GM19025 (cell line): ENCODE data around the gene GRIN2A.

ENCODE experiments used
- ATAC-seq: cut with Tn5 transposase; IDR thresholded peaks from one replicate; pipeline ENCODE4 v1.9.1; 2021; ENCODE audit warnings: mild to moderate bottlenecking, low read depth, moderate library complexity; ENCODE audit not compliant: unreplicated experiment

Gene GRIN2A

GRCh38 chr16:9840761-9841665 lies 341.2 kb downstream of the GRIN2A start:
- no peak for ATAC-seq

GRCh38 chr16:9837481-9837880 lies 344.7 kb downstream of the GRIN2A start:
- no peak for ATAC-seq

DNA sequence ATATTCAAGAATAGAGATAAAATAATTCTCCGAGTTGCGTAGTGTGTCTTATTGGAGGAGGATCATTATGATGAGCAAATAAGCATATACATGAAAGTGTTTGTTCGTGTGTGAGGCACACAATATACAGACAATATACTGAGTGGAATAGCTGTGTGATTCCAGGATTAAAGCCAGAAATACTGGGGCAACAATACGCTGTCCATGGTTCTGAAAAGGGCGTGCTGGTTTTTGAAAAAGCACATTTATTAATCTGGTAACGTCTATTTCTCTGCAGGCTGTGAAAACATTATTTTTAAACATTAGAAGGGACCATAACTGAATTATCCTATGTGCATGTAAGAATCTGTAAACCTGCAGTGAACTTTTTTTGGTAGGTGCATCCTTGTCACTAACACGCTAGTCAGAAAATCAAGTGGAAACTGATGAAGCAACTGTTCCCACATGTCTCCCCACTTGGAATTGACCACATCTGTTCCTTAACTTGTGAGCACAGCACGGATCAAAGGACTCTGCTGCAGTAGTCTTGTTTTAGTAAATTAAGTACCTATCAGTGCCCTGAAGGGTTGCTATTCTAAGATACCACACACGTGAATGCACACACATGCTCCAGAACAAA lies 346.0 kb downstream of the GRIN2A start:
- ATAC-seq, result no peak

- ATAC-seq, result no peak
Observed at GRCh38 chr16:9827062-9827752, 355.0 kb downstream of the GRIN2A start.

DNA sequence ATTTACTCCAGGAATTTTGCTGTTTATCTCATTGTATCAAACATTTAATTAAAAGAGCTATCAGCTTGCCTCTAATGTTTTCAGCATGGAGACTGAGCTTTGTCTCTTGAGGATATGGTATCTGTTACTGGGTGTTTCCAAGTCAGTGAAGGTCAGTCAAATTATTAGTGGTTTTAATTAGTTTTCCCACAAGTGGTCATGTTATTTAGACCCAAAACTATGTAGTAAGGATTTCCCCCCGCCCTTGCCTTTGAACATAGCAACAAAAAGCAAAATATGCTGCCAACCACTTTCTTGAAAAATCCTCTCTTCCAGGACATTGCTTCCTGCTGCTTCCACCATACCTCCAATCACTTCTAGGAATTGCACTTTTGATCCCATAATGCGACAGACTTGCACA lies 355.6 kb downstream of the GRIN2A start:
- no peak for ATAC-seq

- no peak for ATAC-seq
Observed at GRCh38 chr16:9824200-9825068, 357.8 kb downstream of the GRIN2A start.

- no peak for ATAC-seq
Observed at GRCh38 chr16:9823510-9823909, 358.7 kb downstream of the GRIN2A start.

DNA sequence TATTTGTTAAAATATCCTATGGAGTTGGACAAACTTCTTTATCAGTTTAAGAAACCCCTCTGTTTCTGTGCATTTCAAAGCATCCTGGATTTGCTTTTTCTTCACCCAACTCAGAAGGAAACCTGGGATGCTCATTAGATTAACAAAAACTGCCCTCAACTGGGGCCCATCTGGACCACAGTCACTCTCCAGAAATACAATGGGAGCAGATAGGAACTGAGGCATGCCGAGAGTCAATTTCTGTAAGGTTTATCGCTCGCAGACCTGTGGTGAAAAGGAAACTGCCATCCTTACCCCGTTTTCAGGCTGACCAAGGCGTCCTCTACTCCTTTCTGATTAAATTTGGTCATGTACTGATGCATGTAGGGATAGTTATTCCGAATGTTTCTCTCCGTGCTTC lies 360.3 kb downstream of the GRIN2A start:
- ATAC-seq, result no peak

DNA sequence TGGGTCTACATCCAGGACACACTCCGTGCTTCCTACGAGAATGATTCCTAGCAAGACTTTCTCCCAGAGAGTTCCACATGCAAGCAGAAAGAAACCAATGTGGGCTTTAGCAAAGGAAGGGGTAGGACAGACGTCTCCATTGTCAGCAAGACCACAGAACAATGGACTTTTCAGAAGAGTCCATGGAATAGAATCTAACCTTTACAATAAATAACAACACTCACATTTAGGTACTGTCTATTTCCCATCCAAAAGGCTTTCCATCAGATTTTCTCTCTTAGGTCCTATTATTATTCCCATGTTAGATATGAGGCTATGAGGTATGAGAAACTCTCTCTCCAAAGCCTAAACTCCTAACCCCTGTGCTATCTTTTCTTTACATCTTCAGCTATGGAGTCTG lies 360.9 kb downstream of the GRIN2A start:
- no peak for ATAC-seq

DNA sequence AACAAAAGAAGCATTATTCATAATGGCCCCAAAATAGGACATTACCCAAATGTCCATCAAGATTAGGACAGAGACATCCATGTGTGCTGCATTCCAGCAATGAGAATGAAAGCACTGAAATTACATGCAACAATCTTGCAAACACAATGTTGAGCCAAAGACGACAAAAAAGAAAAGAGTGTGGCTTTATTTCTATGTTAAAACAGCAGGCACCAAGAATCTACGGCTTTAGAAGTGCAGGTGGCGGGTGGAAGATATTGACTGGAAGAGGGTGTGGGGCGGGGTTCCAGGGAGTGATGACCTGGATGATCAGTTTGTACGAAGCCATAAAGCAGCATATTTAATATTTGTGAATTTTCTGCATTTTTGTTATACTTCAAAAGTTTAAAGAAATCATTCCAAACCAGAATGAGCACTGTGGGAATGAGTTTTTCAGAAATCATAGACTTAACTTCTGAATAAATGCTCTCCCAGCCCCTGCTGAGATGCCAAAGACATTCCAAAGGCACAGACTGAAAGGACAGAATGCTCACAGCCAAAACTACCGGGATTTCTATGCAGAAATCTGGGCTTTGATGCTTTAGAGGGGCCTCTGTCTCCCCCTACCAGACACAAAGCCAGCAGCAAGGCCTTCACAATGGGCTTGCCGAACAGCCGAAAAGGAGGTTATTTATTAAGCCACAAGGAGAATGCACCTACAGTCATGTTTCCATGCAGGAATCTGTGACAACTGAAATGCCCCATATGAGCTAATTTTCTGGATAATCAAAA lies 361.6 kb downstream of the GRIN2A start:
- no peak for ATAC-seq

GRCh38 chr16:9818702-9819101 lies 363.5 kb downstream of the GRIN2A start:
- ATAC-seq, result no peak

DNA sequence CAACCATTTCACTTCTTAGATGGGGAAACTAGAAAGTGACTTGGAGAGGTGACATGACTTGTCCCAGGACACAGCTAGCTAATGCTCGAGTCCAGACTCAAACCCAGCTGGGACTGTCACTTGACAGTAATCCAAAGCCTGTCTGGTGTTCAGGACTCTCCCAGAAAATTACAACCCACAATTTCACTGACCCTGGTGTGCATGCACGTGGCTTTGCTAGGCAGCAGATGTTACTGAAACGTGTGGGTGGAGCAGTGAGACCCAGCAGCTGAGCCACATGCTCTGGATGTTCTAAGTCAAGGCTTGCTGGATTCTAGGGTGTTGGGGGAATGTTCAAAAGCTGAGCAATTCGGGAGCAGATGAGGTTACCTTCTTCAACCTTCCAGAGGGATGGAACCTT lies 364.6 kb downstream of the GRIN2A start:
- no peak for ATAC-seq

- ATAC-seq, result no peak
Observed at GRCh38 chr16:9816644-9817043, 365.6 kb downstream of the GRIN2A start.

DNA sequence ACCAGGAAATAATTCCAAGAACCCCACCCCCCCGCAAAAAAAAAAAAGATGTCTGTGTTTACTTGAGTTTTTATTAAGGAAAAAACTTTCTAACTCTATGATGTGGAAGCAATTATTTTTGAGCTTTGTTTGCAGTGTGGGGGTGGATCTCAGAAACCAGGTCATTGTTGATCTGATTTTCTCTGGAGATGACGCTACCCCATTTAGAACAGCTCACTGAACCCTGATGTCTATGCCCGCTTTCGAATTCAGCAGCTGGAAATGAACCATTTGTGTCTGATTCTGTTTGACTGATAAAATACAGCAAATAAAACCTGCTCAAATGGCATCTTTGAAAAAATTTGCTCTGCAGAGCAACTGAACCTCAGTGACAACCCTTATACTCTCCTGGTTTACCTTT lies 368.6 kb downstream of the GRIN2A start:
- no peak for ATAC-seq

DNA sequence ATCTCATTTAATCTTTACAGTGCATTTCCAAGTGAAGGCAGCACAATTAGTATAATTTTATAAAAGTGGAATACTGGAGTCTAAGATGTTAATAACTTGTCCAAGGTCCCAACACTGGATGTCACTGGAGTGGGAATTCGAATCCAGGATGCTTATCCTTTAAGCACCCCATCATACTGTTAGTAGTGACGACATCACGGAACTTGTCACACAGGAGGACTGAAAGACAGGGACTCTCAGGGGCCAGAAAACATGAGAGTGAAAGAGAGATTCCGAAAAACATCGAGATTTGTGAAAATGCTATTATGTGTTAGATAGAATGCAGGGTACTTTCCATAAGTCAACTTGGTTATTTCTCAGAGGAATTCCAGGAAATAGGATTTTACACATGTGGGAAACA lies 374.0 kb downstream of the GRIN2A start:
- no peak for ATAC-seq

DNA sequence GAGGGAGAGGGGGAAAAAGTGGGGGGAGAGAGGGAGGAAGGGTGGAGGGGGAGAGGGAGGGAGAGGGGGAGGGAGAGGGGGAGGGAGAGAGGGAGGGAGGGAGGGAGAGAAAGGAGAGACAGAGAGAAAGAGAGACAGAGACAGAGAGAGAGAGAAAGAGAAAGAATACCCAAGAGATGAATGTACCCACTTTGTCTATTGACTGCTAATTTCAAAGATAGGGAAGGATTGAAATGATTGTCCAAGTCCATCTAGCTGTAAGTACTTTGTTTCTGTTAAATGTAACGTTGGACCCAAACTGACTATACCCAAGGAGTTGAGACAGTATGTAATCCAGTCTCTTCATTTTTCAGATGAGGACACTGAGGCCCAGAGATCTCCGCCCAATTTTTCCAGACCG lies 374.9 kb downstream of the GRIN2A start:
- ATAC-seq, result no peak

DNA sequence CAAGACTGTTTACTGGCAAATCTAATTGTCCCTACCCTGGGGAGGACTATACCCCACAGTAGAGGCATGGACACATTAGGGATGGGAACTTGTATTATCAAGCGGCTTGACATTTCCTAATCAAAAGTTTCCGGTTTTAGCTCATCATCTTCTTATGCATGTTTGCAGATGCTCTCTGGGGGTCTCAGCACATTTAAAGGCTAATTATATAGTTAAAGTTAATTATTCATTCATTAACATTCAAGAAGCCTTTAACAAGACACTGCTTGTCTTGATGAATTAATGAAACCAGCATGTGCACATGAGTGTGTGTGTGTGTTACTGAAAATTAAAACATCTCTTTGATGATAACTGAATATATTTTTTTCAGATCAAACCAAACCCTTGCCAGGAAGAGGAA lies 377.1 kb downstream of the GRIN2A start:
- no peak for ATAC-seq

DNA sequence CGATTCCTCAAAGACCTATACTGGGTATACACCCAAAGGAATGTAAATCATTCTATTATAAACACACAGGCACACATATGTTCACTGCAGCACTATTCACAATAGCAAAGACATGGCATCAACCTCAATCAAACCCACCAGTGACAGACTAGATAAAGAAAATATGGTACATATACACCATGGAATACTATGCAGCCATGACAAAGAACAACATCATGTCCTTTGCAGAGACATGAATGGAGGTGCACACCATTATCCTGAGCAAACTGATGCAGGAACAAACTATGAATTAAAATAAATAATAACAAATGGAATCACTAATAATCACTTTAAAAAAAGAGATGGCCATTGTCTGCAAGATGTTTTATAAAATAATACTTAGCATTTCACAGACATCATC lies 380.1 kb downstream of the GRIN2A start:
- no peak for ATAC-seq

GRCh38 chr16:9801651-9802050 lies 380.6 kb downstream of the GRIN2A start:
- ATAC-seq, result no peak
